K562 (cell line): ENCODE results near the gene TENM3. TPM values are rescaled to one million over a fixed set of nuclear protein-coding genes. Genes with fewer than 3 reads are reported as not detected.

ENCODE experiments used
- ATAC-seq: fragments of 200-7000 bp; cut with Tn5 transposase; 3 replicates; pipeline ENCODE4 v1.9.1; 2020; ENCODE audit warnings: moderate library complexity
- BruUV-seq: library from RNA; stranded (reverse); fragments of 400-500 nt; replicated peaks from 2 replicates; lab custom pipeline; 2021; lab: Mats Ljungman, UMichigan
- CTCF ChIA-PET: fragments of 300-600 bp; formaldehyde crosslinking; extraction: SDS; loops from one replicate; lab custom pipeline; 2021; ENCODE audit warnings: low intra/inter-chr PET ratio; lab: Yijun Ruan, JAX
- POLR2A ChIA-PET: fragments of 300-600, 350-650 bp; sonication (Branson Sonifier 250); formaldehyde crosslinking; extraction: SDS; loops from one replicate; lab custom pipeline; 2021; ENCODE audit warnings: antibody characterized with exemption, inconsistent platforms; lab: Yijun Ruan, JAX
- DNase-seq, 4 experiments: peaks; one replicate each; pipeline versions ENCODE4 v3.0.0 to v3.0.0-alpha.2; 2011 to 2018; ENCODE audit warnings: low spot score in 3 of 4, mixed read lengths in 3 of 4; ENCODE audit errors: extremely low read depth in 1 of 4
- FAIRE-seq: peaks from 2 replicates; lab custom pipeline; 2011; peaks lifted over from hg19 to GRCh38; lab: Jason Lieb, UNC
- H2AFZ ChIP-seq: 2 replicates; pipeline ENCODE4 v1.6.0; 2011; ENCODE audit warnings: low read depth, low read length, control low read depth, inconsistent platforms
- H3K27ac ChIP-seq: fragments of 200-600 bp; 3 replicates; pipeline ENCODE4 v1.8.0; 2011; ENCODE audit warnings: low read depth, mild to moderate bottlenecking, control low read depth, inconsistent platforms, low read length, moderate library complexity, mixed read lengths; ENCODE audit errors: extremely low read depth
- H3K27me3 ChIP-seq, 2 experiments: fragments of 300-600 bp in 1 of 2; 2 replicates in 1 of 2; 3 replicates in 1 of 2; pipeline versions ENCODE4 v1.6.0 to v1.8.0; 2011; ENCODE audit warnings: inconsistent platforms in 2 of 2, low read length in 2 of 2, mild to moderate bottlenecking in 1 of 2, mixed read lengths in 1 of 2, moderate library complexity in 1 of 2; ENCODE audit not compliant: control insufficient read depth in 2 of 2, insufficient read depth in 2 of 2
- H3K36me3 ChIP-seq: fragments of 300-600 bp; 3 replicates; pipeline ENCODE4 v1.8.0; 2011; ENCODE audit warnings: mild to moderate bottlenecking, low read length, inconsistent platforms; ENCODE audit not compliant: control insufficient read depth, insufficient read depth
- H3K4me1 ChIP-seq, 2 experiments: fragments of 200-600 bp in 1 of 2; replicated peaks in 1 of 2; 2 replicates in 1 of 2; 3 replicates in 1 of 2; pipeline versions ENCODE4 v1.5.1 to v1.8.0; 2011; ENCODE audit warnings: inconsistent platforms in 2 of 2, low read length in 2 of 2, mild to moderate bottlenecking in 1 of 2, mixed read lengths in 1 of 2, moderate library complexity in 1 of 2; ENCODE audit not compliant: control insufficient read depth in 2 of 2, insufficient read depth in 2 of 2
- H3K4me2 ChIP-seq: 2 replicates; pipeline ENCODE4 v1.6.1; 2011; ENCODE audit warnings: low read length, control low read depth, inconsistent platforms, mixed read lengths; ENCODE audit not compliant: insufficient read depth
- H3K4me3 ChIP-seq: fragments of 200-600 bp; sonication (generic), shearing (Covaris generic); 2 replicates; pipeline ENCODE4 v1.5.1; 2016; ENCODE audit warnings: control low read depth, inconsistent platforms
- H3K79me2 ChIP-seq: fragments of 200-600 bp; 3 replicates; pipeline ENCODE4 v1.8.0; 2011; ENCODE audit warnings: low read length, inconsistent platforms; ENCODE audit not compliant: control insufficient read depth, insufficient read depth
- H3K9ac ChIP-seq, 2 experiments: 2 replicates each; pipeline versions ENCODE4 v1.6.0 to v1.6.1; 2011; ENCODE audit warnings: low read depth in 2 of 2, low read length in 2 of 2, control low read depth in 1 of 2, inconsistent platforms in 1 of 2, mild to moderate bottlenecking in 1 of 2, mixed read lengths in 1 of 2; ENCODE audit not compliant: insufficient read depth in 1 of 2
- H3K9me1 ChIP-seq: one replicate; pipeline ENCODE4 v1.6.0; 2011; ENCODE audit warnings: inconsistent platforms, mild to moderate bottlenecking, low read length, moderate library complexity; ENCODE audit not compliant: control insufficient read depth, insufficient read depth
- H3K9me3 ChIP-seq: replicated peaks from 2 replicates; pipeline ENCODE4 v1.5.1; 2011; ENCODE audit warnings: low read depth, low read length, inconsistent platforms; ENCODE audit not compliant: control insufficient read depth, insufficient read depth
- H4K20me1 ChIP-seq: replicated peaks from 2 replicates; pipeline ENCODE4 v1.6.1; 2011; ENCODE audit warnings: low read length, inconsistent platforms, mixed read lengths; ENCODE audit not compliant: control insufficient read depth, insufficient read depth
- HNRNPK ChIP-seq: fragments of 200-400 bp; formaldehyde crosslinking; IDR thresholded peaks from one replicate; pipeline ENCODE4 v1.6.1; 2018; ENCODE audit warnings: mild to moderate bottlenecking, low read depth, low read length; ENCODE audit not compliant: poor library complexity, severe bottlenecking
- SFPQ ChIP-seq: fragments of 200-400 bp; formaldehyde crosslinking; IDR thresholded peaks from 2 replicates; pipeline ENCODE4 v1.6.1; 2017; ENCODE audit warnings: mild to moderate bottlenecking, low read depth, low read length, moderate library complexity
- ZBTB2 ChIP-seq: fragments of 450-650 bp; IDR thresholded peaks from 2 replicates; pipeline ENCODE4 v1.6.1; 2016; ENCODE audit warnings: antibody characterized with exemption
- ZNF212 ChIP-seq: fragments of 450-650 bp; formaldehyde crosslinking; IDR thresholded peaks from 2 replicates; pipeline ENCODE4 v1.4.0; 2020; ENCODE audit warnings: mild to moderate bottlenecking
- ZNF282 ChIP-seq: sonication (generic); formaldehyde crosslinking; IDR thresholded peaks from 2 replicates; pipeline ENCODE4 v1.8.1; 2023; ENCODE audit warnings: missing genetic modification reagents
- WGBS: fragments of 100-300 bp; shearing (Covaris generic); methylation state at CpG from one replicate; pipeline ENCODE4 v1.1.6; 2016; ENCODE audit warnings: low coverage, mixed read lengths; ENCODE audit not compliant: insufficient coverage; ENCODE audit errors: missing lambda C conversion rate; 5-methylcytosine and 5-hydroxymethylcytosine counted together
- in situ Hi-C: fragments of 300-500 bp; cut with MboI; formaldehyde crosslinking; loops from 4 replicates; pipeline ENCODE4 v1.15.0; 2018; ENCODE audit warnings: inconsistent platforms, mixed read lengths
- intact Hi-C: fragments of 100-400 bp; cut with micrococcal nuclease; formaldehyde crosslinking; loops from 2 replicates; pipeline ENCODE4 v1.14.2; 2022
- polyA plus RNA-seq, 8 experiments: library from polyadenylated mRNA; depleted of rRNA in 4 of 8; stranded (reverse) in 5 of 8; unstranded in 3 of 8; fragments of >200 nt; fragmentation: Nextera tagmentation in 2 of 8; fragmentation: Illumina TruSeq in 1 of 8; extraction: Ambion mirVana in 2 of 8; extraction: Trizol in 1 of 8; gene quantifications; 2 replicates each; pipeline versions ENCODE4 v1.2.1 to v1.2.3, GENCODE V29; 2011 to 2014; ENCODE audit warnings: inconsistent platforms in 1 of 8, missing spikeins in 1 of 8
- total RNA-seq, 7 experiments: library from RNA; depleted of rRNA in 6 of 7; stranded (reverse); fragments of >200 nt in 6 of 7; fragmentation: Illumina TruSeq in 2 of 7; extraction: Trizol in 2 of 7; gene quantifications; 2 replicates each; pipeline versions ENCODE4 v1.2.1 to v1.2.3, GENCODE V29; 2011 to 2021; ENCODE audit warnings: low replicate concordance in 1 of 7

Gene TENM3
- total and polyA plus RNA-seq, 9 of the 15 experiments (the other 6 are each of a cell fraction or from before 2014, with no cell fraction given) = 0.01 to 0.02 TPM; not detected in 7

GRCh38 chr4:182740256-182740655 is 497.1 kb downstream of the TENM3 start:
- FAIRE-seq (no peak), ATAC-seq (no peak), DNase-seq (no peak)
- no peak for TF ChIP-seq ZNF282 (CRISPR knock-in tag)
- TF ChIP-seq HNRNPK = no peak
- no peak for TF ChIP-seq ZNF212 (CRISPR knock-in tag)
- TF ChIP-seq SFPQ = no peak
- intact Hi-C loops (no loop called here), in situ Hi-C loops (no loop called here)
- CTCF ChIA-PET = no interaction called here
- Histone ChIP-seq H3K4me2 (no peak overlapping the region), H3K36me3 (no peaks in the 10 kb centered on the region), H3K27ac (no peak overlapping the region), H2AFZ (no peak overlapping the region), H3K4me3 (no peak overlapping the region), H3K4me1 (no peaks in the 10 kb centered on the region), H3K9ac (no peak overlapping the region), H3K9me1 (no peaks in the 10 kb centered on the region), H3K27me3 (no peaks in the 10 kb centered on the region), H3K9me3 (no peaks in the 10 kb centered on the region), H4K20me1 (no peaks in the 10 kb centered on the region), H3K79me2 (no peaks in the 10 kb centered on the region)
- no TSS peak for BruUV-seq
- POLR2A ChIA-PET = no interaction called here
- WGBS = 0% methylated on average over 3 of the region's 3 CpGs

- H3K4me1 ChIP-seq = no peaks in the 10 kb centered on the region
- 0% methylated on average over 6 of the region's 6 CpGs for WGBS
- no peak for TF ChIP-seq ZBTB2
- no peak overlapping the region for H3K4me3 ChIP-seq
- H3K79me2 ChIP-seq = no peaks in the 10 kb centered on the region
- H3K27ac ChIP-seq = no peak overlapping the region
- no peaks in the 10 kb centered on the region for H3K27me3 ChIP-seq
- no peaks in the 10 kb centered on the region for H3K9me3 ChIP-seq
- intact Hi-C loops (no loop called here), in situ Hi-C loops (no loop called here)
- ChIA-PET POLR2A (no interaction called here), CTCF (no interaction called here)
- DNase-seq (no peak), ATAC-seq (no peak), FAIRE-seq (no peak)
- no peak overlapping the region for H2AFZ ChIP-seq
- no peak overlapping the region for H3K4me2 ChIP-seq
- no peak overlapping the region for H3K9ac ChIP-seq
- BruUV-seq = no TSS peak
- no peaks in the 10 kb centered on the region for H3K36me3 ChIP-seq
- no peaks in the 10 kb centered on the region for H3K9me1 ChIP-seq
- H4K20me1 ChIP-seq = no peaks in the 10 kb centered on the region
Observed at GRCh38 chr4:182741054-182741453, 497.9 kb downstream of the TENM3 start.
